Activated CD4-positive, CD25-positive, alpha-beta regulatory T cell (primary cell): Measurements from ENCODE around the gene TYMP.

Experiments
- DNase-seq, 4 experiments: peaks; one replicate each; lab custom pipeline; 2025; lab: John Stamatoyannopoulos, UW

The TYMP gene

DNA sequence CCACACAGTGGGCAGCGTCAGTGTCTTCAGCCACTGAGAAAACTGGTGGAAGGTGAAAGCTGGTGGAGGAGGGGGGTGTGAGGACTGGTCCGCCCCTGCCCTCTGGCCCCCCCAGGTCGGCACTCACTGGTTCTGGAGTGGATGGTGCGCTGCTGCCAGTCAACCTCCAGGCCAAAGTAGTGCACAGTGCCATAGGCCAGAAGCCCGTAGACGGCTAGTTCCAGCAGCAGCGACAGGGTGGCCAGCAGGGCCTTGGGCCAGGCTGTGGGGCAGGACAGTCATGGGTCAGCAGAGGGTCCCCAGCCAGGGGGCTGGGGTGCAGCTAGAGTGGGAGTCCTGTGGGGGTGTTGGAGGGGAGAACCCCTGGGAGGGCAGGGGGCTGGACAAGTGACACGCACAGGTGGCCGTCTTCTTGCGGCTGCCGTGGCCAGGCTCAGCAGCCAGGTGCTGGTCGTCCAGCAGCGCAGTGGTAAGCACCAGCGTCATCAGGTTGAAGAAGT is 24.5 kb downstream of the TYMP start:
- no peak for DNase-seq

DNA sequence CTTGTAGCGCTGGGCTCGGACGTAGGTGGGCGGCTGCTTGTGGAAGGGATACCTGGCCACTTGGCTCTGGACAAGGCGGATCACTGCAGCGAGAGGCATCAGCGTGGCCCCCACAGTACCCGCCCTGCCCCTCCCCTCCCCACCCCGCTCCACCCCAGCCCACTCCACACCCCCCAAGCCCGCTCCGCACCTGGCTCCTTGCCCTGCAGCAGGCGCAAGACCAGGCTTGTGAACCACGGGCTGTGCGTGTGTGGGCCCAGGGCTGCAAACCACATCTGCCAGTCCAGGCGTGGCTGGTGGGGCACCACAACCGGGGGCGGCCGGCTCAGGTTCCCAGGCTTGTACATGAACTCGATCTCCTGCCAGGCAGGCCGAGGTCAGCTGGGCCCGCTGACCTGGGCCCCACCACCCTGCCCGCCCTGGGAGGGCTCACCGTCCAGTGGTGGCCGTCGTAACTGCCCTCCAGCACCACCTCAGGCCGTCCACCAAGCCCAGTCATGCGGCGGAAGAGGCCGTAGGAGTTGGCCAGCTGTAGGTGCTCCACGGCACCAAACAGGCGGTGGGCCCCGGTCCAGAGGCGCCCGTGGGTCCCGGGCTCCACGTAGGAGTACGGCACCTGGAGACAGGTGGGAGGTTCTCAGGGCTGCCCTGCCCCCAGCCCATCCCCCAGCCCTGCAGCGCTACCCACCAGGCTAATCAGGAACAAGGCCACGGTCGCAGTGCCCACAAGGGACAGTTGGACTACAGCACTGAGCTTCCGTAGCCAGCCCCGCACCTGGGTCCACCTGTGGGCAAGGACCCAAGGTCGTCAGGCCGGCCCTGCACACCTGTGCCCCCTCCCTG is 25.2 kb downstream of the TYMP start:
- DNase-seq = no peak

DNA sequence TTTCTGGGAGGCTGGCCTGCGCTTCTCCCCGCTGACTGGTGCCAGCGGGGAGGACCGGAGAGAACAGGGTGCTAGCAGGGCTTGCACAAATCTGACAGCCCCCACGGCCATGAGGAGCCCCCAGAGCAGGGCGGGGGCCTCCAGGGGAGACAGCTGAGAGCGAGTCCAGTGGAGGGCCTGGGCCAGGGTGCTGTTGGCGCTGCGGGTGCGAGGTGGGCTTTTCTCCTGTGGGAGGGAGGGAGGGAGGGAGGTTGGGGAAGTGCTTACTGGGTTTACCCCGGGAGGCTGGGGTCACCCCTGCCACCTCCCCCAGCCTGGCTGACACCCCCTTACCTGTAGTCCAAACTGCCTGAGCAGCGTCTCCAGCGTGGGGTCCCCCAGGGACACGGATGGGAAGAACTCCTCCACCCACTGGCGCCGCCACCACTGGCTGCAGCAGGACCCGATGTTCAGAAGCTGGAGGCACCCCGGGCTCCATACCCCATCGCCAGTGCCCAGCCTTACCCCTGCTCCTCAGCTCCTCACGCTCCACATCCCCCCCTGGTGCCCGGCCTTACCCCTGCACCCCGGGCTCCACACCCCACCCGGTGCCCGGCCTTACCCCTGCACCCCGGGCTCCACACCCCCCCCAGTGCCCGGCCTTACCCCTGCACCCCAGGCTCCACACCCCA is 26.2 kb downstream of the TYMP start:
- DNase-seq = no peak

GRCh38 chr22:50502628-50503474 is 27.0 kb downstream of the TYMP start:
- no peak for DNase-seq

DNA sequence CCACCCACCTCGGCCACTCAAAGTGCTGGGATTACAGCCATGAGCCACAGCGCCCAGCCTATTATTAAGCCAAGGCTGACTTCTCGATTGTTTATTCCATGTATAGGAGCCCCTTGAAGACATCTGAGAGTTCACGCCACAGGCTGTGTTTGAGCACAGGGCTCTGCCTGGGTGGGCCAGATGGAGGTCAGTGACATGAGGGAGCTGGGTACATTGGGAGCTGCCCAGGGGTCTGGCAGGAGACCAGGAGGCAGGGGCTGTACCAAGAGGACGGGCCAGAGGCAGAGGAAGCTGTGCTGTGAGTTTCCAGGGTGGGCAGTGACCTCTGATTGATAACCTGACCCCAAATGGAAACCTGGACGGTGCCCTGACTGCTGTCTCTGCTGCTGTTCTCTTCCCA is 27.7 kb downstream of the TYMP start:
- no peak for DNase-seq

DNA sequence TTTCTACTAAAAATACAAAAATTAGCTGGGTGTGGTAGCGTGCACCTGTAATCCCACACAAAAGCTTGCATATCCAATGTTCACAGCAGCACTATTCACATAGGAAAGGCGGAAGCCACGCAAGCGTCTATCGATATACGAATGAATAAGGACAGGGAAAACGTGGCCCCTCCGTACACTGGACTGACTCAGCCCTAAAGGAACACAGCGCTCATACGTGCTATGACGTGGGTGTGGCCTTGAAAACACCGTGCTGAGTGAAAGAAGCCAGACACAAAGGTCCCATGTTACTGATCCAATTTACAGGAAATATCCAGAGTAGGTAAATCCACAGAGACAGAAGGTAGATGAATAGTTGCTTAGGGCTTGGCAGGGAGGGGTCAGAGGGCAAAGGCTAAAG is 29.4 kb downstream of the TYMP start:
- no peak for DNase-seq

- DNase-seq = peak; percentile 36 to 48 (median 38)
These were observed 31.4 kb downstream of the TYMP start for GRCh38 chr22:50498322-50498890.

DNA sequence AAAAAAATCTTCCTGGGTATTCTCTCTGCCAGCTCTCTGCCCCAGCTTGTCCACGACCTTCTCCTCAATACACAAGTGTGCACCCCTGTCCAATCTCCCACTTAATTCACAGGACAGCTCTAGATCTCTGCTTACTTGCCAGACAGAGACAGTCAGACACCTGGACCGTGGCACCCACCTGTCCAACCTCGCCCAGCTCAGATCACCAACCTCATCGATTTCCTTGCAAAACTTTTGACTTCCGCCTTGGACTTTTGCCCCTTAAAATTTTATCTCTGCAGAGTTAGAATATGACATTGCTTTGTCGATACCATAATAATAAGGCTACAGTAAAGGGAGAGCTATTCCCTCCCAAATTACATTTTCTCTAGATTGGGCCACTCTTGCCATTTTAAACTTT is 32.7 kb downstream of the TYMP start:
- DNase-seq = no peak

GRCh38 chr22:50490531-50491308 is 39.1 kb downstream of the TYMP start:
- no peak for DNase-seq

DNA sequence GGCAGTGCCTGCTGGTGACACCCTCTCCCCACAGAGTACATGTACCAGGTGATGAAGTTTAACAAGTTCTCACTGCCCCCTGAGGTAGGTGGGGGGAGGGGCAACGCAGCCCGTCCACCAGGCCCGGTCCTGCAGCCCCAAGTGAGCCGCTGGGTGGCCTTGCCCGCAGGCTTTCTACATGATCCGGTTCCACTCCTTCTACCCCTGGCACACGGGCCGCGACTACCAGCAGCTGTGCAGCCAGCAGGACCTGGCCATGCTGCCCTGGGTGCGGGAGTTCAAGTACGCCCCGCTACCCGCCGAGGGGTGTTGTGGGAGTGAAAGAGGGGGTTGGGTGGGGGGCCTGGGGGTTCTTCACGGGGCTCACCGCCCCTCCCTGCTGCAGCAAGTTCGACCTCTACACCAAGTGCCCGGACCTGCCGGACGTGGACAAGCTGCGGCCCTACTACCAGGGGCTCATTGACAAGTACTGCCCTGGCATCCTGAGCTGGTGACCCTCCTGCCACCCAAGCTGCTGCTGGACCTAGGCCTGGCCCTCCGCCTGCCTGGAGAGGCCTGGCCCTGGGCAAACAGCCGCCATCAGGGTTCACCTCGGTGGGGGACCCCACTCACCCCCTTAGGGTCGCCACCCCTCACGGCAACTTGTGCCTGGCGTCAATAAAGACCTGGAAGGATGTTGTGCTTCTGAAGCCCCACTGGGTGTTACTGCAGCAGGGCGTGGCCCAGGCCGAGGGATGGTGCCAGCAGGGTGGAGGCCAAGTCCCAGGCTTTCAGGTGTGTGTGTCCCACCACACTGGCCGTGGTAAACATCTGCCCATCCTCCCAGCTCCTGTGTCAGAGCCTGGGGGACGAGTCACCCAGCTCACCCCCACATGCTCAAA is 40.2 kb downstream of the TYMP start:
- no peak for DNase-seq

GRCh38 chr22:50488886-50489285 is 40.9 kb downstream of the TYMP start:
- no peak for DNase-seq

DNA sequence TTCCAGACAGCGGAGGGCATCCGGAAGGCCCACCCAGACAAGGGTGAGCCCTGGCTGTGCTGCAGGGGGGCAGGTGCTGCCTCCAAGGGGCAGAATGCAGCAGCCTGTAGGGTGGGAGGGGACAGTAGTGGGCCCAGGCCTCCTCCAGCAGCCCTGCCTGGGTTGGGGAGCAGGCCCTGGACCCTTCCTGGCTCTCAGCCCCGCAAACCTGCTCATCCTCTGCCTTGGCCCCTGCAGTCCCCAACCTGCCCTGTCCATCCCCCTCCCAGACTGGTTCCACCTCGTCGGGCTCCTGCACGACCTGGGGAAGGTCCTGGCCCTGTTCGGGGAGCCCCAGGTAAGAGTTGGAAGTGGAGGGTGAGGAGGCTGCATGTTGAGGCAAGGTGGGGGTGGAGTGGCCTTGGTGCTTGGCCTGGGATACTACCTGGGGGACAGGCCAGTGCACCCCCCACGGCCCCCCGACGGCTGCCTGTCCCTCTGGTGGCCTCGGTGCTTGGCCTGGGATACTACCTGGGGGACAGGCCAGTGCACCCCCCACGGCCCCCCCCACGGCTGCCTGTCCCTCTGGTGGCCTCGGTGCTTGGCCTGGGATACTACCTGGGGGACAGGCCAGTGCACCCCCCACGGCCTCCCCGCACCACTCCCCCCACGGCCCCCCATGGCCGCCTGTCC is 41.7 kb downstream of the TYMP start:
- DNase-seq = no peak

GRCh38 chr22:50487290-50488005 is 42.4 kb downstream of the TYMP start:
- DNase-seq = no peak

DNA sequence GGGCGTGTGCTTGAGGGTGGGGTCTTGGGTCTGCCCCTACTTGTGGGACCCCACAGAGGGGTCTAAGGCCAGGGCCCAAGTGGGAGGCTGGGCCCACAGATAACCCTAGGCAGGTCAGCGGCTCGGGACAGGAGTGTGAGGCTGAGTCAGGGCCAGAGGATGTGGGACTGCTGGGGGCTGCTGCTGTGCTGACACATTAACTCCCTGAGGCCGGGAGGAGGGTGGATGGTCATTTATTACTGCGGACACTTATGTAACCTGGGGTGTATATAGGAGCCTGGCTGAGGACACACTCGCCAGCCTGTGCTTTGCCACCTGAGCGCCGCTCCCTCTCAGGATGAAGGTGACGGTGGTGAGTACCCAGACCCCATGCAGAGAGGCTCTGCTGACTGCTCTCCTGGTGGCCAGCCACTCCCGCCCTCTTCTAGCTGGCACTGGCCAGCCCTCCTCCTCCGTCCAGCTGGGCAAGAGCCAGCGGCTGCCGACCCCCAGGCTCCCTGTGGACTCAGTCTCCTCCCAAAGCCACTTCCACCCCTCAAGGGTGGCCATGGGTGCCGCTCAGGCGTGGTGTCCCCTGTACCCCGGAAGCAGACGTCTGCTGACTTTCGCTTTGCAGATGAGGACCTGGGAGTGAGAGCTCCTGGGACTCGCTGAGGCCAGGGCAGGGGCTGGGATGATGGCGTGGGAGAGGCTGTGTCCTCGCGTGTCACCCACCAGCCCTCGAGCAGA is 43.1 kb downstream of the TYMP start, which contains the start of gene MIOX:
Gene MIOX, plus strand, starts transcription at position 299 of the 729 bp plus-strand sequence. Its CDS starts 39 bp downstream, at position 338.
- DNase-seq = no peak

GRCh38 chr22:50485221-50486131 is 44.3 kb downstream of the TYMP start:
- no peak for DNase-seq

DNA sequence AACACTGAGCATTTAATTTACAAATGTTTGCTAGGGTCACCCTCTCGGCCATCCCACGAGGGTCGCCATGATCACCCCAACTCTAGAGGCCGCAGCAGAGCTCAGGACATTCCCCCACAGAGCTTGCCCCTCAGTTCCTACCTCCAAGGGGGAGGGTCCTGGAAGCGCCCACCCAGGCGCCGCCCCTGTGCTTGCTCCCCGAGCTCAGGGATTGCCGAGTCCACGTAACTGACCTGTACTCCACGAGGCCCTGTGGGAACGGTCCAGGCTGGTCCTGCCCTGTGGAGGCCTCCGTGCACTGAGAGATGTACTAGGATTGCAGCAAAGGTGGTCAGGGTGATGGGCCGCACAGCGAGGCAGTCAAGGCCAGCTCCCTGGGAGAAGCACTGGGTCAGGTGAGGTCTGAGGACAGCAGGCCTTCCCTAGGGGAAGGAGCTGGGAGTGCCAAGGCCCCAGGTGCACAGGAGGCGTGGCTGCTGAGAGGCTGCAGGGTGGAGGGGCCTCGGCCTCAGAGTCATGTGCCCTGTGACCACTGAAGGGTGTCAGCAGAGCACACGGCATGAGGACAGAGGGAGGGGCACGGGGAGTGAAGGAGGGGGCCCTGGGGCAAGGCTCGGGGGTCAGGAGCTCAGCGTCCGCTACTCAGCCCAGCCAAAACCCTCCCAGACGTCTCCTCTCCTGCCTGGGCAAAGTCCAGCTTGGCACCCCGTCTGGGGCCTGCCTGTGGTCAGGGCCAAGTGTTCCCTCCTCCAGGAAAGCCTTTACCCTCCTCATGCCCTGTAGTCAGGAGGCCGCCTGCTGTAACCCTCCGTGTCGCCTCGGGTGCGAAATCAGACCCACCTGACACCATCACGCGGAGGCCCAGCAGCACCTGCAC is 45.6 kb downstream of the TYMP start:
- DNase-seq = no peak
